Measurements from ENCODE around the gene HGFAC.
A peak's percentile ranks its signal among the peaks of the same experiment; 100 is the strongest.

HGFAC gene

DNA sequence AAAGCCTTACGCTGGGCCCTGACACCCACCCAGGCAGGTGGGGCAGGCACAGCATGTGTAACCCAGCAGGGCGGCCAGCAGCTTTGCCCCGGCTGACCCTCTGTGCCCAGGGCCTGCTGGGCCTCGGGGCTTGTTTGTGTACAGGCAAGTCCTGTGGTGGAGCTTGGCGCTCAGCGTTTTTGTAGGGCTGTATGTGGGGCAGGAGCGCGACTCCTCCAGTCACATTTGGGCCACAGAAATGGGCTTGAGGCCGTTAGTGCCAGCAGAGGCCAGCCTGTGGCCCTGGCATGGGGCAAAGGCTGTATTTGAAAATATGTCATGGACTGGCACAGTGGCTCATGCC is 14.7 kb upstream of the HGFAC start:
- no peak for DNase-seq

DNA sequence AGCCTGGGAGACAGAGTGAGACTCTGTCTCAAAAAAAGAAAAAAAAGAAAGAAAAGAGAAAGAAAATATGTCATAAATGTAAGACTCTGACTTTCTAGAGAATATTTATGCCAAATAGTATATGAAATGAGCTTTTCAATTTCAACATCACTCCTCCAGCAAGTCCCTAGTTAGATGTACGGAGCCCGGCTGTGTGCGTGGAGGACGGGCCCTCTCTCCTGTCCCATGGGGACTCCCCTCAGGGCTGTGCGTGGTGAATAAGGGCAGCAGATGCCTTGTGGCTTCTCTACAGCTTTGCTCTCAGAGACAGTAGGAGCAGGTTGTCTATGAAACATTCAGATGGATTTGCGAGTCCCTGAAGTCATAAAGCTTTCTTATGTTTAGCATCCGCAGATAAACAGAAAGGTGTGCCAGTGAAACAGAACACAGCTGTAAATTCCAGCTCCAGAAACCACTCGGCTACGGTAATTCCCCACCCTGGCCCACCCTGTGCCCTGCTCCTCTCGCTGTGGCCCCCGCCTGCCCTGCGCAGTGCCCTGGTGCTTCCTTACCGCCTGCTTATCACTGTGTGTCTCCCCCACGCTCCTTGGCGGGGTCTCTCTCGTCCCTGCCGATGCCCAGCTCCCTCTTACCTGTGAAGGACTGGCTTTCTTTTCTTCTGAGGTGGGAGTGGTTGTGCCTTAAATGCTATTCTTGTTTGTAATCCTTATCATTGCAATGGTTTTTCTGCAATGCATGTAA is 13.9 kb upstream of the HGFAC start:
- DNase-seq: no peak

DNA sequence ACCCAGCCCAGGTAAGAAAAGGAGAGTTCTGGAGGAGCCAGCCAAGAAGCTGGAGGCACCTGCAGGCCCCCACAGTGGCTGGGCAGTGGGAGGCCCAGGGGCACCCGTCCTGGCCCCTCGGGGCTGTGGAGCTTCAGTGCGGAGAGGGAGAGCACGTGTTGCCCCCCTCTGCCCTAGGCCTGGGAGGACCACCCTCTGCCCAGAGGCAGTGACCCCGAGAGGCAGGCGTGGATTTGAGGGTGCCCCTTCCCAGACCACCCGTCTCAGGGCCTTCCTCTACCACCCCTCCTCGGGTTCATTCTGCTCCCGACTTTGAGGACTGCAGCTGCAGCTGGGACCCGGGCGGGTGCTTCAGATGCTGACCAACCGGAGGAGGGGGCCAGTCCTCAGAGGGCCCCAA is 12.1 kb upstream of the HGFAC start:
- DNase-seq: no peak

DNA sequence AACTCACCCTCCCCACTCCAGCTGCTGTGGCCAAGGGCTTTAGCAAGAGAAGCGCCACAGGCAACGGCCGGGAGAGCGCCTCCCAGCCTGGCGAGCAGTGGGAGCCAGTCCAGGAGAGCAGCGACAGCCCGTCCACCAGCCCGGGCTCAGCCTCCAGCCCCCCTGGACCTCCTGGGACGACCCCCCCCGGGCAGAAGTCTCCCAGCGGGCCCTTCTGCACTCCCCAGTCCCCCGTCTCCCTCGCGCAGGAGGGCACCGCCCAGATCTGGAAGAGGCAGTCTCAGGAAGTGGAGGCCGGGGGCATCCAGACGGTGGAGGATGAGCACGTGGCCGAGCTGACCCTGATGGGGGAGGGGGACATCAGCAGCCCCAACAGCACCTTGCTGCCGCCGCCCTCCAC is 11.2 kb upstream of the HGFAC start:
- no peak for DNase-seq

DNA sequence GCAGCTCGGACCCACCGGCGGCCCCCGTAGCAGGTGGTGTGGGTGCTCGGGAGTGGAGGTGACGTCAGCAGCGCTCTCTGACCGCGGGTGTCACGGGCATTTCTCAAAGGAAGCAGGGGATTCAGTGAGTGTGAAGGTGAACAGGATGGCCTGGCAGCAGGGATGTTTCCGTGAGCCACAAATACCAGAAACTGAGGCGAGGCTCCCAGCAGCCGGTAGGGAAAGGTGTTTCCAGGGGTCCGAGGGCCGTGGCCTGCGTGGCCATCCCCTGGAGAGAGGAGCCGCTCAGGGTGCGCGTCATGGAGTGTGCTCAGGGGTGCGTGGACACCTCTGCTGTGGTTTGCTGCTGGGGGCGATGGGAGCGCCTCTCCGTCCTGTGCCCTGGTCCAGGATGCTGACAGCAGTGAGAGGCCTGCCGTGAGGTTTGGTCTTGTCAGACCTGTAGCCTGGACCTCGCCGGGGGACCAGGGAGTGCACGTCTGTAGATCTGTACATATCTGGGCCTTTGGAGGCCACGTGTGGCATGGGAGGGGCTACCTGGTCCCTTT is 10.2 kb upstream of the HGFAC start:
- DNase-seq: no peak

DNA sequence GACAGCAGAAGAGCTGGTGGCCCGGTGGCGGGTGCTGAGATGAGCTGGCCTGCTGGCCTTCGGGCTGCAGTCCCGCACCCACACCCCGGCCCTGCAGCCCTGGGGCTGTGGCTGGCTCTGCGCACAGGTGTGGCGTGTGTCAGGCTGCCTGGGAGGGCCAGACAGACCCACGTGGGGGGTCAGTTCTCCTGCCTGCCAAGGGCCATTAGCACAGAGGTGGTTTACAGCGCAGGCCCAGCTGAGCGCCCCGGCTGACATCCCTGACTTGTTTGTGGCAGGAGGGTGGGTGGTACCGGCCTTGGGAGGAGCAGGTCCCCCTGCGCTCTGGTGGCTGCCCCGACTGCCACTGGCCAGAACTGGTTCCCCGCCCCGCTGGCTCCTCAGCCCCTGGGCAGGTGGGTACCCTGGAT is 9.4 kb upstream of the HGFAC start:
- no peak for DNase-seq

DNA sequence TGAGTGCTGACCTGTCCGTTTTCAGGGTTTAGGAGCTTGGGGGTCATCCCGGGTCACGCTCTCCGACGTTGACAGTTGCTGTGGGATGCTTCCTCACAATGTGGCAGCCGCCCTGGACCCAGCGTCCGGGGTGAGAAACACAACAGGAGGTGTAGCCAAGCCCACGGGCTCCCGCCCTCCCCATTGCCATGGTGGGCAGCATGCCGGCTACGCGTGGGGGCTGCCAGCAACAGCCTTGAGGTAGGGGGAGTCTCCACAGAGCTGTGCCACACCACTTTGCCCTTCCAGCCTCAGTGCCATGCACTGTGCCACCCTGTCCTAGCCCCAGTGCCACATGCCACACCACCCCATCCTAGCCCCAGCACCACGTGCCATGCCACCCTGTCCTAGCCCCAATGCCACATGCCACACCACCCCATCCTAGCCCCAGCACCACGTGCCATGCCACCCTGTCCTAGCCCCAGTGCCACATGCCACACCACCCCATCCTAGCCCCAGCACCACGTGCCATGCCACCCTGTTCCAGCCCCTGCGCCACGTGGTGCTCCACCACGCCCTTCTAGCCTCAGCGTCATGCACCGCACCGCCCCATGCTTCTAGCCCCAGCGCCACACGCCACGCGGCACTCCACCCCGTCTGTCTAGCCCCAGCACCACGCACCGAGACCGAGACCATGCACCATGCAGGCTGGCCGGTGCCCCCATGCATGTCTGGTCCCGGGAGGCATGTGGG is 8.5 kb upstream of the HGFAC start:
- DNase-seq: no peak

DNA sequence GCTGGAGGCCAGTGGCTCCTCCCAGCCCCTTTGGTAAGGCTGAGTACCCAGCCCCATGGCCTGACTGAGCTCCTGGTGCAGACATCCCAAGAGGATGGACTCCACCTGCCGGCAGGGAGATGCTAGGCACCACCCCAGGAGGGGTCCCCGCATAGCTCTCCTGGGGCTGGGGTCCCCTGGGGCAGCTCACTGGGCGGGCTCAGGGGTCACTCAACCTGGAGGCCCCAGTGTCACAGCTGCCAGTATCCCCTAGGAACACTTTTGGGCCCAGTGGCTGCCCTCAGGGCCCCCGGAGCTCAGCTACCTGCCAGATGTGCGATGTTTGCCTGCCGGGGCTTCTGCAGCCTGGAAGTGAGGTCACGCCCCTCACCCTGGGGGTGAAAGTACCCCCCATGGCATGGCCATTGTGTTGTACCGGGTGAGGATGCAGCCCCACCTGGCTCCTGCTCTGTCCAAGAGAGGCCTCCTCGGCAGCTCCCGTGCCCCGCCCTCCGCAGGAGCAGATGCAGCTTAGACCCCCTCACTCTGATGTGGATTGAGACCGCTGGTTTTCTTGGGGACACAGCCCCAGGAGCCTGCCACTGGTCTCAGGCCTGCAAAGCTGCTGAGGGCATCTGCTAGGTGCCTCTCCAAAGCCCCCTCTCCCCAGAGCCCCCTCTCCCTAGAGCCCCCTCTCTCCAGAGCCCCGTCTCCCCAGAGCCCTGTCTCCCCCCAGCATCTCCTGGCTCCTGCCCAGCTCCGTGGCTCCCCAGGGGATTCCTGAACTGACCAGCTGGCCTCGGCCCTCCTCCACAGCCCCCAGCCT is 6.7 kb upstream of the HGFAC start:
- DNase-seq: no peak

DNA sequence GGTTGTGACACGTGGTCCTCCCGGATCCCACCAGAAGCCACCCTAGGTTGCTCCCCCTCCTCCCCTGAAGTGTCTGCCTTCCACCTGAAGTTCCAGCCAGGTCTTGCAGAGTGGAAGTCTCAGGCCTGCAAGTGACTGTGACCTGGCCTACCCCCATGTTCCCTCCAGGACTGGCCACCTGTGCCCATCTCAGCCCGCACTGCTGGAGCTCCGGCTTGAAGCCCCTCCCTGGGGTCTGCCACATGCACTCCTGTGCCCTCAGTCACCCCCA is 6.1 kb upstream of the HGFAC start:
- DNase-seq: no peak

DNA sequence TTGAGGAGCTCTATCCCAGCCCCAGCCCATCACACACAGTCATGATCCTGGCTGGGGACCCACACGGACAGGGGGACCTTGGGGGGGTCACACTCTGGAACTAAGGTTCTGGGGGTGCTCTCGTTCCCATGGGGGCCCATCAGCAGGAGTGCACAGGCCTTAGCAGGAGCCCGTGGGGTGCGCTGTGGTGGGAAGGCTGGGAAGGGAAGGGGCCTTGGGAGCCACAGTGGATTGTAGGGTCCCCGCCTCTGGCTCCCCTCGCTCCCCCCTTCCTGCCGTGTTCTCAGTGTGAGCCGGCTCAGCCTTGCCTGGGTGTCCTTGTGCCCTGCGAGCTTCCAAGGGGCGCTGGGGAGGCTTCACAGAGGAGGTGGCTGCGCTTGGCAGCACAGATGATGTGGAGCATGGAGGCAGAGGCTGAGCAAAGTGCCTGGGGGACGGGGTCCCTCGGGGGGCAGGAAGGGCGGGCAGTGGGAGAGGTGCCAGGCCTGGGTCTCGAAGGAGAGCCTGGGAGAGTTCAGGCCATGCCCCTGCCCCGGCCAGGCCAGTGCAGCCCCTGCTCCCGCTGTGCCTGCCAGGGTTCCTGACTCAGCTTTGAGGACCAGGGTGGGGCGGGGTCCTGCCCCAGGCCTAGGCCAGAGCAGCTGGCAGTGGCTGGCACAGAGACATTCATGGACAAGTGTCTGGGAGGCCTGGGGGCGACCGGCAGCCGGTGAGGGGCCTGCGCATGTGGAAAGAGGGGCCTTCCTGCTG is 5.5 kb upstream of the HGFAC start:
- DNase-seq: no peak

DNA sequence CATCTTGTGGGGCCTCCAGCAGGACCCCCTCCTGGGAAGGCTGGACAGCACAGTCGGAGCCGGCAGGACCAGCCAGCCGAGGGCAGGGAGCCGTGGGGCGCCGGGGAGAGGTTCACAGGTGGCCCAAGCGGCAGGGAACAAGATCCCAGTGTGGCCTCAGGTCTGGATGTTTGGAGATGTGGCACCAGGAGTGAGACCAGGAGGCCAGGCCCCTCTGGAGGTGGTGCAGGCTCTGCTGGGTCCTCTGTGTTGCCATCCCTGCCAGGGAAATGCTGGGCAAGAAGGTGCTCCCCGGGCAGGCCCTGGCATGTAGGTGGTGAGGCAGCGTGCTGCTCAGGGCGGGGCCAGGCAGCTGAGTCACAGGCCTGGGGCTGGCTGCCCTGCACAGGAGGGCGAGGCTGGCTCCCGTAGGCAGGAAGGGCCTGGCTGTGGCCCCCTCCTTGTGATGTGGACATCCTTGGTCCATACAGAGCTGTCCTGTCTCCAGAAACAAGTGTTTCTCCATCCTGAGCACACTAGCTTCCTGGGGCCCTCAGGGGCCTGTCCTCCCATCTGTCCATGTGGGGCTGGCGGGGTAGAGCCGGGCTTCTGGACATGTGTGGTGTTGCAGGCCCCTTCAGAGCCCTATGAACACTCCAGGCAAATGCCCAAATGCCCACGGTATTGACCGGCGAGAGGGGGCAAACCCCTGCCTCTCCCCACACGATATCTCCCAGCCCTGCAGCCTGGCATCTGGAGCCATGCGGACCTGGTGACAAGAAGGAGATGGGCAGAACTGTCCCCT is 4.8 kb upstream of the HGFAC start:
- peak in 1 of 2 experiments; percentile 22 for DNase-seq

DNA sequence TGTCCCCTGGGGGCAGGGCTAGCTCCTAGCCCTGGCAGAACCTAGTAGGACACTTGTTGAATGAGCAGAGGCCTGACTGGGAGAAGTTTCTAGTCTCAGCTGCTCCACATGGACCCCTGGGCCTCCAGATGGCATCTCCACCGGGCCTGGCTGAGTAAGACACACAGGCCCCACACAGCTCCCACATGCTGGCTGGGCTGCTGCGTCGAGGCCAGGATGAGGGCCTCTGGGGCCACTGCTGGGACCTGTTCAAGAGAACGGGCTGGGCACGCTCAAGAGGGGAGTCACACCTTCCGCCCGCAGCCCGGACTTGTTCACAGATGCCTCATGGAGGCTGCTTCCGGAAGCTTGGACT is 4.2 kb upstream of the HGFAC start:
- DNase-seq: no peak

DNA sequence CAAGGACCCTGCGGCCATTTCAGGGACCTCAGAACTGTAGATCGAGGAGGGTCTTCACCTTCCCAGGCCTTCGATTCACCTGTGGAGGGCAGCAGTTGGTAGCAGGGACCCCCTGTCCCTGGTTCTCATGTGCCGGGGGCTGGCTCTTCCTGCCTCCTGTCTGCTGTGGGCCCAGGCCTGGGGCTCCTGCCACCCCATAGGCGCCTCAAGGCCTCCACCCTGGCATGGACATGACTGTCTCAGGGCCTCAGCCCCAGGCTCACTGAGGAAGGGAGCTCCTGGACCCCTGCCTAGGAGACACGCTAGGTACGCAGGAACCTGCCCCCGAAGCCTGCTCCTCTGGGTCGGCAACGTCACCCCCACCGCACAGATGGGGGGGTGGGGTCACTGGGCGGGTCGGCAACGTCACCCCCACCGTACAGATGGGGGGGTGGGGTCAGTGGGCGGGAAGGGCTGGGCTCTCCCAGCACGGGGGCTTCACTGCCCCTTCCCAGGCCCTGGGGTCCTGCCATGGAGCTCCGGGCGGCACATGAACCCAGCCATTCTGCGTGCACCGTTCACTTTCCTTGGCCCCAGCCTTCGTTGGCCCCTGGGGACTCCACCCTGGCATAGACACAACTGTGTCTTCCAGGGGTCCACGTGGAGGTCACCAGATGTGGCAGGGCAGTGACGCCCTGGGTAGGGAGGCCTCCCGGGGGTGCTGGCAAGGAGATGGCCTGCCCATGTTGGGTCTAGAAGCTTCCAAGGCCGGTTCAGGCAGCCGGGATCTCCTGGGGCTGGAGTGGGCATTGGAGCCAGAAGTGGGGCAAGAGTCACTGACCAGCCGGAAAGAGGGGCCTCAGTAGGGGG is 3.5 kb upstream of the HGFAC start:
- no peak for DNase-seq

DNA sequence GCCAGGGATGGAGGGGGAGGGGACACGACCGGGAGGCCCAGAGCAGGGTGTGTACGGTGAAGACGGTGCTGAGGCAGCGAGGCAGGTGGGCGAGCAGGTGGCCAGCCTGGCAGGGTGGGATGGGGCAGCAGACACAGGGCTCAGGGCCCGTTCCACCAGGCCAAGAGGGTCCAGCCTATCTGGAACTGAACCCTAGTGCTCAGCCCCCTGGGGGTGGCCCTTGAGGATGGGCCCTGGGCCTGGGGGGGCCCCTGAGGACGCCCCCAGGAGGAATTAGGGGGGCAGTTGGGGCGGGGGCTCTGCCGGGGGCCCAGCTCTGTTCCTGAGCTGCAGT is 3.0 kb upstream of the HGFAC start:
- no peak for DNase-seq

DNA sequence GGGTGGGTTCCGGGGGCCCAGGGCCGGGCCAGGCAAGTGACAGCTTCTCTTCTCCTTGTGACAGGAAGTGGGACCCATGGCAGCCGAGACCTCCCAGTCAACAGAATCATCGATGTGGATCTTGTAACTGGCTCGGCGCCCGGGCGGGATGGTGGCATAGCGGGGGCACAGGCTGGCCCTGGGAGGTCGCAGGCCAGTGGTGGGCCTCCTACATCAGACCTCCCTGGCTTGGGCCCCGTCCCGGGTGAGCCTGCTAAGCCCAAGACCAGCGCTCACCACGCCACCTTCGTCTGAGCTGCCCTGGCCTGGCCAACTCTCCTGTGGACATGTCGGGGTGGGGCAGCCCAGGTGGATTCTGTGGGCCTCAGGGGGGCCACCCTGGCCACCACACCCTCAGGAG is 2.4 kb upstream of the HGFAC start:
- no peak for DNase-seq

DNA sequence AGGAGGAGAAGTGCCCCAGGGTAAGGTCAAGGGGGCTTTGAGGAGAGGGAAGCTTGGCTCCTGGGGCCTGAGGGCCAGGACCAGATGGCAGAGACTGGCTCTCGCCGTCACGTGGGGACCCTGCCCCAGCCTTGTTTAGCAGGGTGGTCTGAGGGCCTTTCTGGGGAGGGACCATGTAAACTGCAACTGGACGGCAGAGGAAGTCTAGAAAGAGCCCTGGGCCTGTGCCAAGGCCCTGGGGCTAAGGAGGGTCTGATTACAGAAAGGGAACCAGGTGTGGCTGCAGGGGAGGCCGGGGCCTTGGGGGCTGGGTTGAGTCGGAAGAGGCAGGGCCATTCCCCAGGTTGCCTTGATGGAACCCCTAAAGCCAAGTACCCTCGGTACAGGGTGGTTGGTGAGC is 1.8 kb upstream of the HGFAC start:
- no peak for DNase-seq

DNA sequence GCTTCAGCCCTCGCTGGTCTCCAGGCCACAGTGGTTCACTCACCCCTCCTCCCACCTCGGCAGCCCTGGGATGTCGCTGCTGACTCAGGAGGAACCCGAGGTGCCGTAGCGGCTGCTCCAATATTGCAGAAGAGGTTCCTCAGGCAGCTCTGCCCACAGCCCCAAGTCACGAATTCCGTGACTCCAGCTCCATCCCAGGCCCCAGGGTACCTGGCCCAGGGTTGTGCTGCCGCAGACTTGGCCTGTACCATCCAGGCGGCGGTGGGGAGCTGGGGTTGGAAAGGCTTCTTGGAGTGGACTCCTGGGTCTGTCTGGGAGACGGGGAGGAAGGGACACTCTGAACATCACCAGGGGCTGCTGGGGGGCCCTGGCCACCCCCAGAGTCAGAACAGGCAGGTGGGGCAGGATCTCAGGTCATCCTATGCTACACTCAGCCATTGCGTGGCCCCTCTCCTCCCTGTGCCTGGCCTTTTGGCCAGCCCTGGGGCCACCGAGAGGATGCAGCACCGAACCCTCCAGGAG is 728 bp upstream of the HGFAC start:
- no peak for DNase-seq

DNA sequence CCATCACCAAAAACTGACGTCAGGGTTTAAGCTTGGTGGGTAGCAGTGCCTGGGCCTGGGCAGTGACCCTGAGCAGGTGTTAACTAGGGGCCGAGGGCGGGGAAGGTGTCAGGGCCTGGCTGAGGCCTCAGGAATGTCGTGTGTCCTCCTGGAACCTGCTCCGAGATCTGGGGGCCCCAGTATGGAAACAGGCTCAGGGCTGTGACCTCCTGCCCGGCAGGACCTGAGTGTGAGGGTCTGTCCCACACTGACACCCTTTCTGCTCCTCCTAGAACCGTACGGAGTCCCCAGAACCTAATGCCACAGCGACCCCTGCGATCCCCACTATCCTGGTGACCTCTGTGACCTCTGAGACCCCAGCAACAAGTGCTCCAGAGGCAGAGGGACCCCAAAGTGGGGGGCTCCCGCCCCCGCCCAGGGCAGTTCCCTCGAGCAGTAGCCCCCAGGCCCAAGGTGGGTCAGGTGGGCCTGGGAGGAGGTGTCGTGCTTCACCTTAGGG is 741 bp downstream of the HGFAC start:
- DNase-seq: no peak

DNA sequence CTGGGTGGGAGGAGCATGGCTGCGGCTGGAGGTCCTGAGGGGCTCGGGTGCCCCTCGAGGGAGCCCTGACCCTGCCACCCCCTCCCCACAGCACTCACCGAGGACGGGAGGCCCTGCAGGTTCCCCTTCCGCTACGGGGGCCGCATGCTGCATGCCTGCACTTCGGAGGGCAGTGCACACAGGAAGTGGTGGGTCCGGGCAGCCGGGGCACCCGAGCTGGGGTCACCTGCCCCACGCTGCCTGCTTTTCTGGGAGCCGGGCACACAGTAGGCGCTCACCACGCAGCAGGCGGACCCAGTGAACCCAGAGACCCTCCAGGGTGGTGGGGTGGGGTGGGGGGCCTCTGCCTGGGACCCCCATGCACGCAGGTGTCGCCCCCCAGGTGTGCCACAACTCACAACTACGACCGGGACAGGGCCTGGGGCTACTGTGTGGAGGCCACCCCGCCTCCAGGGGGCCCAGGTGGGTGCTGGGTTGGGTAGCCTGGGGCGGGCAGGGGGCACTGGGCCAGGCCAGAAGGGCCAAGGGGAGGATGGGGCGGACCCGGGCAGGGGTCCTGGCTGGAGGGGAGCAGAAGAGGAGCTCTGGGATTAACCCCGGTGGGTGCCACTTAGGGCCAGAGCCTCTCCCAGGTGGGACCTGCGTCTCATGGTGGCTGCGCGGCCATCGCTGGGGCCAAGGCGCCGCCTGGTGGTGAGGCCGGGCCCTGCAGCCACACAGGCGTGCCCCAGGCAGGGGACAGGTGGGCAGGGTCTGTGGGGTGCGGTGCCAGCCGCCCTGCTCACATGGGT is 1.4 kb downstream of the HGFAC start:
- DNase-seq: peak in 1 of 2 experiments; percentile 59

DNA sequence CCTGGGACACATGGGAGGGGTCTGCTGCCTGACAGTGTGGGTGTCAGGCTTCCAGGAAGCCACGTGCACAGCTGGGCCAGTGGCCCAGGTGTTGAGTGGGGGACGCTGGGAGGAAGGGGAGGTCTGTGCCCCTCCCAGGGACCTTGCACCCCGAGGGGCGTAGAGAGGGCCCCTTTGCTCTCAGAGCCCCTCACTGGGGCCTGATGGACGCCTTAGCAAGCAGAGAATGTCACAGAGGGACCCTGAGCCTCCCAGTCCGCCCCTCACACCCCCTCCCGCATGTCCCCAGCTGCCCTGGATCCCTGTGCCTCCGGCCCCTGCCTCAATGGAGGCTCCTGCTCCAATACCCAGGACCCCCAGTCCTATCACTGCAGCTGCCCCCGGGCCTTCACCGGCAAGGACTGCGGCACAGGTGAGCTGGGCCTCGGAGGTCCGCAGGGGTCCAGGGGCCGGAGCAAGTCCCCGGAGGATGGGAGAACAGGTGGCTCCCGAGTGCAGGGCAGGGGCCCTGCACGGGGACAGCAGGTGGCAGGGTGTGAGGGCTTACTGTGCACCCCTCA is 2.1 kb downstream of the HGFAC start:
- peak in 1 of 2 experiments; percentile 20 for DNase-seq

All from NCI-H524 (cell line).